Gastrocnemius medialis (tissue), 4 donors: Measurements from ENCODE around the gene PIGZ. TPM values are rescaled to one million over a fixed set of nuclear protein-coding genes. Genes with fewer than 3 reads are reported as not detected.
A peak's percentile ranks its signal among the peaks of the same experiment; 100 is the strongest.

ENCODE experiments used
- ATAC-seq, 2 donors: fragments of 150-250 bp; one replicate each; pipeline ENCODE4 v1.9.1; 2016
- DNase-seq, 2 donors: peaks; one replicate each; pipeline ENCODE4 v3.0.0-alpha.2; 2019
- H3K27ac ChIP-seq, 4 donors: fragments of 200-600 bp; sonication (generic); 1 replicate in 1 of 4; 2 replicates in 3 of 4; pipeline ENCODE4 v1.5.1; 2016 to 2018; ENCODE audit warnings: mild to moderate bottlenecking in 2 of 4, moderate library complexity in 1 of 4
- H3K27me3 ChIP-seq, 3 donors: fragments of 200-600 bp; sonication (generic) in 2 of 3; 1 replicate in 1 of 3; 2 replicates in 2 of 3; pipeline versions ENCODE4 v1.5.1 to v1.6.0; 2016 to 2019; ENCODE audit warnings: mild to moderate bottlenecking in 1 of 3, moderate library complexity in 1 of 3
- H3K36me3 ChIP-seq, 2 donors: fragments of 200-600 bp; sonication (generic) in 1 of 2; one replicate each; pipeline ENCODE4 v1.5.1; 2017 to 2018
- H3K4me1 ChIP-seq, 2 donors: fragments of 200-600 bp; sonication (generic) in 1 of 2; one replicate each; pipeline ENCODE4 v1.5.1; 2016 to 2017; ENCODE audit warnings: mild to moderate bottlenecking in 2 of 2
- H3K4me3 ChIP-seq, 4 donors: fragments of 200-600 bp; sonication (generic) in 3 of 4; 1 replicate in 1 of 4; 2 replicates in 3 of 4; pipeline ENCODE4 v1.5.1; 2016 to 2019; ENCODE audit warnings: mild to moderate bottlenecking in 2 of 4
- H3K9me3 ChIP-seq, 3 donors: fragments of 200-600 bp; sonication (generic) in 2 of 3; 1 replicate in 1 of 3; 2 replicates in 2 of 3; pipeline ENCODE4 v1.5.1; 2016 to 2019
- POLR2A ChIP-seq, 2 donors: fragments of 450-650 bp; IDR thresholded peaks; one replicate each; pipeline ENCODE4 v1.6.1; 2017; ENCODE audit warnings: antibody characterized with exemption in 2 of 2, mild to moderate bottlenecking in 2 of 2, moderate library complexity in 2 of 2
- in situ Hi-C, 4 donors: fragments of 200-750 bp; cut with MboI; loops; one replicate each; pipeline versions ENCODE4 v1.15.0 to v1.8.0; 2017; ENCODE audit warnings: low sequenced_read_pairs in 4 of 4
- intact Hi-C: fragments of 100-400 bp; cut with DNase I; formaldehyde crosslinking; loops from one replicate; pipeline ENCODE4 v1.15.1; 2023; ENCODE audit warnings: low total_unique reads
- total RNA-seq, 4 donors: library from RNA; depleted of rRNA; stranded (reverse); fragments of >200 nt; gene quantifications; one replicate each; pipeline versions ENCODE4 v1.1.0 to v1.2.3, GENCODE V29; 2016
- TF ChIP-seq, protein P1 (sequence below), 5 experiments: fragments of 450-650 bp in 3 of 5; fragments of 200-600 bp in 2 of 5; sonication (generic) in 2 of 5; IDR thresholded peaks in 4 of 5; conservative IDR thresholded peaks in 1 of 5; 1 replicate in 4 of 5; 2 replicates in 1 of 5; pipeline ENCODE4 v1.5.1; 2016 to 2019; ENCODE audit warnings: antibody characterized with exemption in 5 of 5, mild to moderate bottlenecking in 3 of 5, moderate library complexity in 3 of 5

PIGZ gene
- total RNA-seq, 4 donors from 2014 or later: 2.3 to 7.5 (median 5.1) TPM

- intact Hi-C loops: loop anchor here (1.0 to 2.0 kb wide), 2 partner anchors 29 to 509 kb away; no protein-coding TSS in a partner anchor
- in situ Hi-C loops: loop anchor here in 3 of 4 donors (25.0 kb wide), 2 partner anchors 185 to 510 kb away; no protein-coding TSS in a partner anchor
- H3K36me3 ChIP-seq: no peaks in the 10 kb centered on the region
- ATAC-seq (peak in 1 of 2 donors; percentile 18), DNase-seq (no peak)
- peaks cover 7 to 13% of the 10 kb centered on the region in 2 donors for H3K4me1 ChIP-seq
- no peak for TF ChIP-seq POLR2A (IDR thresholded peaks at IDR 0.05)
- TF ChIP-seq, protein P1, sequence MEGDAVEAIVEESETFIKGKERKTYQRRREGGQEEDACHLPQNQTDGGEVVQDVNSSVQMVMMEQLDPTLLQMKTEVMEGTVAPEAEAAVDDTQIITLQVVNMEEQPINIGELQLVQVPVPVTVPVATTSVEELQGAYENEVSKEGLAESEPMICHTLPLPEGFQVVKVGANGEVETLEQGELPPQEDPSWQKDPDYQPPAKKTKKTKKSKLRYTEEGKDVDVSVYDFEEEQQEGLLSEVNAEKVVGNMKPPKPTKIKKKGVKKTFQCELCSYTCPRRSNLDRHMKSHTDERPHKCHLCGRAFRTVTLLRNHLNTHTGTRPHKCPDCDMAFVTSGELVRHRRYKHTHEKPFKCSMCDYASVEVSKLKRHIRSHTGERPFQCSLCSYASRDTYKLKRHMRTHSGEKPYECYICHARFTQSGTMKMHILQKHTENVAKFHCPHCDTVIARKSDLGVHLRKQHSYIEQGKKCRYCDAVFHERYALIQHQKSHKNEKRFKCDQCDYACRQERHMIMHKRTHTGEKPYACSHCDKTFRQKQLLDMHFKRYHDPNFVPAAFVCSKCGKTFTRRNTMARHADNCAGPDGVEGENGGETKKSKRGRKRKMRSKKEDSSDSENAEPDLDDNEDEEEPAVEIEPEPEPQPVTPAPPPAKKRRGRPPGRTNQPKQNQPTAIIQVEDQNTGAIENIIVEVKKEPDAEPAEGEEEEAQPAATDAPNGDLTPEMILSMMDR (IDR thresholded peaks at IDR 0.05 in 4 of 5, conservative IDR thresholded peaks at IDR 0.05 in 1 of 5): no peak
- no peaks in the 10 kb centered on the region for H3K27me3 ChIP-seq
- H3K9me3 ChIP-seq: no peaks in the 10 kb centered on the region
- H3K4me3 ChIP-seq: peak overlapping the region; percentile 47 to 79 (median 57)
- H3K27ac ChIP-seq: peak overlapping the region; percentile 29 to 64 (median 52)
Observed at GRCh38 chr3:197001972-197002700, 33.5 kb upstream of the PIGZ start.

GRCh38 chr3:197001106-197001971 is 32.7 kb upstream of the PIGZ start:
- ATAC-seq (no peak), DNase-seq (no peak)
- intact Hi-C loops: no loop called here
- Histone ChIP-seq H3K27ac (no peak overlapping the region), H3K27me3 (no peaks in the 10 kb centered on the region), H3K36me3 (no peaks in the 10 kb centered on the region), H3K9me3 (no peaks in the 10 kb centered on the region), H3K4me3 (no peak overlapping the region), H3K4me1 (peaks cover 15 to 21% of the 10 kb centered on the region in 2 donors)
- TF ChIP-seq, protein P1 (IDR thresholded peaks at IDR 0.05 in 4 of 5, conservative IDR thresholded peaks at IDR 0.05 in 1 of 5): no peak
- no peak for TF ChIP-seq POLR2A (IDR thresholded peaks at IDR 0.05)
- in situ Hi-C loops: loop anchor here in 3 of 4 donors (25.0 kb wide), 2 partner anchors 186 to 511 kb away; no protein-coding TSS in a partner anchor

DNA sequence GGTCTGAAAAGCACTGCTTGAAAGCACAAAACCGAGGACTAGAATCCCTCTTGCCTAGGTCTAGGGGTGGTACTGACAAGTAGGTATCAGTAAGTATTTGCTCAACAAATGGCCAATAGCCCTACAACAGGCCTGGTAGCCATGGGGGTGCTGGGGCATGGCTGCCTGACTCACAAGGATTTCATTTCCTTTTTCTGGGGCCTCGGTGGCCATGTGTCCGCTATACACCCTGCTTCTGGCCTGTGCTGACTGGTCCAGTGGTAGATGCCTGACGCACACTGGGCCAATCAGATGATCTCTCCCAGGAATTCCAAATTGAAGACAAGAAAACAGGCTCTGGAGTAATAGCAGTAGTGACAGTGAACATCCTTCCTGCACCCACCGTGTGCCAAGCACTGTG is 31.6 kb upstream of the PIGZ start:
- Histone ChIP-seq H3K9me3 (no peaks in the 10 kb centered on the region), H3K4me1 (peaks cover 22 to 27% of the 10 kb centered on the region in 2 donors), H3K27me3 (no peaks in the 10 kb centered on the region), H3K27ac (no peak overlapping the region), H3K4me3 (no peak overlapping the region), H3K36me3 (no peaks in the 10 kb centered on the region)
- TF ChIP-seq, protein P1 (IDR thresholded peaks at IDR 0.05 in 4 of 5, conservative IDR thresholded peaks at IDR 0.05 in 1 of 5): no peak
- no peak for TF ChIP-seq POLR2A (IDR thresholded peaks at IDR 0.05)
- intact Hi-C loops: no loop called here
- in situ Hi-C loops: loop anchor here in 3 of 4 donors (25.0 kb wide), 2 partner anchors 187 to 512 kb away; no protein-coding TSS in a partner anchor
- no peak for ATAC-seq
- no peak for DNase-seq

GRCh38 chr3:196998966-196999760 is 30.5 kb upstream of the PIGZ start:
- intact Hi-C loops (no loop called here), in situ Hi-C loops (loop anchor here in 2 of 4 donors (25.0 kb wide), 2 partner anchors 188 to 513 kb away; no protein-coding TSS in a partner anchor)
- DNase-seq (no peak), ATAC-seq (no peak)
- Histone ChIP-seq H3K27ac (no peak overlapping the region), H3K4me3 (no peak overlapping the region), H3K27me3 (no peaks in the 10 kb centered on the region), H3K4me1 (peaks cover 22 to 27% of the 10 kb centered on the region in 2 donors), H3K9me3 (no peaks in the 10 kb centered on the region), H3K36me3 (no peaks in the 10 kb centered on the region)
- TF ChIP-seq, protein P1 (IDR thresholded peaks at IDR 0.05 in 4 of 5, conservative IDR thresholded peaks at IDR 0.05 in 1 of 5): no peak
- no peak for TF ChIP-seq POLR2A (IDR thresholded peaks at IDR 0.05)
